GM12878 (cell line): ENCODE results near the gene TNXB. TPM values are rescaled to one million over a fixed set of nuclear protein-coding genes. Genes with fewer than 3 reads are reported as not detected.
"Not testable (repeated sequence)": the region's sequence is repeated elsewhere in the genome, so short reads cannot be mapped to it uniquely, and the experiment has no call there.

ENCODE experiments used
- ATAC-seq: fragments of 200-7000 bp; cut with Tn5 transposase; 3 replicates; pipeline ENCODE4 v1.9.1; 2020; ENCODE audit warnings: mild to moderate bottlenecking, moderate library complexity
- BruUV-seq: library from RNA; stranded (reverse); fragments of 400-500 nt; replicated peaks from 2 replicates; lab custom pipeline; 2021; lab: Mats Ljungman, UMichigan
- CTCF ChIA-PET: fragments of 300-600 bp; sonication (Branson Sonifier 250); formaldehyde crosslinking; extraction: SDS; loops from one replicate; lab custom pipeline; 2021; ENCODE audit warnings: inconsistent platforms; lab: Yijun Ruan, JAX
- POLR2A ChIA-PET: fragments of 350-600 bp; formaldehyde crosslinking; extraction: SDS; loops from one replicate; lab custom pipeline; 2021; ENCODE audit warnings: inconsistent platforms; lab: Charles Lee
- RAD21 ChIA-PET: fragments of 300-600 bp; sonication (Branson Sonifier 250); formaldehyde crosslinking; loops from one replicate; lab custom pipeline; 2023; ENCODE audit warnings: antibody characterized with exemption; ENCODE audit not compliant: unreplicated experiment; lab: Charles Lee
- SMC1A ChIA-PET: fragments of 300-600 bp; sonication (Branson Sonifier 250); formaldehyde crosslinking; loops from one replicate; lab custom pipeline; 2023; ENCODE audit not compliant: unreplicated experiment, uncharacterized antibody; lab: Charles Lee
- DNase-seq: peaks from one replicate; pipeline ENCODE4 v3.0.0-alpha.2; 2011; ENCODE audit warnings: low read depth, low spot score
- FAIRE-seq: peaks from 3 replicates; lab custom pipeline; 2011; peaks lifted over from hg19 to GRCh38; lab: Jason Lieb, UNC
- H2AFZ ChIP-seq: 2 replicates; pipeline ENCODE4 v1.6.0; 2011; ENCODE audit warnings: low read depth, low read length, control low read depth; ENCODE audit not compliant: control insufficient read depth
- H3K27ac ChIP-seq: 2 replicates; pipeline ENCODE4 v1.5.1; 2011; ENCODE audit warnings: control low read depth; ENCODE audit not compliant: control insufficient read depth, insufficient read depth
- H3K27me3 ChIP-seq, 2 experiments: replicated peaks in 1 of 2; 2 replicates each; pipeline versions ENCODE4 v1.6.0 to v1.6.1; 2011; ENCODE audit warnings: low read length in 1 of 2; ENCODE audit not compliant: control insufficient read depth in 2 of 2, insufficient read depth in 2 of 2
- H3K36me3 ChIP-seq, 2 experiments: 2 replicates each; pipeline ENCODE4 v1.5.1; 2011; ENCODE audit warnings: low read length in 1 of 2; ENCODE audit not compliant: control insufficient read depth in 2 of 2, insufficient read depth in 2 of 2
- H3K4me1 ChIP-seq: 2 replicates; pipeline ENCODE4 v1.6.1; 2011; ENCODE audit warnings: mild to moderate bottlenecking, low read length, moderate library complexity, mixed read lengths; ENCODE audit not compliant: control insufficient read depth, insufficient read depth
- H3K4me2 ChIP-seq: 2 replicates; pipeline ENCODE4 v1.6.0; 2011; ENCODE audit warnings: control low read depth; ENCODE audit not compliant: control insufficient read depth, insufficient read depth
- H3K4me3 ChIP-seq: fragments of 200-600 bp; sonication (generic); 2 replicates; pipeline ENCODE4 v1.5.1; 2016
- H3K79me2 ChIP-seq: 2 replicates; pipeline ENCODE4 v1.6.0; 2011; ENCODE audit warnings: low read length; ENCODE audit not compliant: control insufficient read depth, insufficient read depth
- H3K9ac ChIP-seq: 2 replicates; pipeline ENCODE4 v1.8.0; 2011; ENCODE audit warnings: low read length, control low read depth, mixed read lengths; ENCODE audit not compliant: control insufficient read depth, insufficient read depth
- H3K9me3 ChIP-seq: replicated peaks from 3 replicates; pipeline ENCODE4 v1.5.1; 2011; ENCODE audit warnings: mild to moderate bottlenecking, low read length; ENCODE audit not compliant: control insufficient read depth, insufficient read depth
- H4K20me1 ChIP-seq: 2 replicates; pipeline ENCODE4 v1.6.0; 2011; ENCODE audit not compliant: control insufficient read depth, insufficient read depth
- RCOR1 ChIP-seq: conservative IDR thresholded peaks from 2 replicates; pipeline ENCODE4 v1.6.1; 2012; ENCODE audit warnings: low read depth, low read length, improper control_type of control experiment
- YY1 ChIP-seq: IDR thresholded peaks from 2 replicates; pipeline ENCODE4 v1.6.1; 2011; ENCODE audit warnings: low read depth, mild to moderate bottlenecking, low read length
- WGBS: methylation state at CpG from one replicate; pipeline ENCODE4 v1.1.6; 2016; ENCODE audit warnings: low lambda C conversion rate; ENCODE audit not compliant: insufficient replicate concordance, insufficient coverage; ENCODE audit errors: missing lambda C conversion rate; 5-methylcytosine and 5-hydroxymethylcytosine counted together
- in situ Hi-C: fragments of 300-500 bp; cut with MboI; formaldehyde crosslinking; loops from 9 replicates; pipeline ENCODE4 v1.14.3; 2018; ENCODE audit warnings: mixed read lengths
- intact Hi-C: fragments of 100-400 bp; cut with micrococcal nuclease; formaldehyde crosslinking; loops from one replicate; pipeline ENCODE4 v1.14.2; 2022; ENCODE audit not compliant: unreplicated experiment
- polyA plus RNA-seq, 11 experiments: library from polyadenylated mRNA; depleted of rRNA in 4 of 11; unstranded in 6 of 11; stranded (reverse) in 5 of 11; fragments of >200 nt; fragmentation: Nextera tagmentation in 4 of 11; fragmentation: Illumina TruSeq in 1 of 11; extraction: Ambion mirVana in 4 of 11; extraction: Trizol in 1 of 11; gene quantifications; 1 replicate in 1 of 11; 2 replicates in 10 of 11; pipeline versions ENCODE4 v1.2.1 to v1.2.3, GENCODE V29; 2011 to 2016; ENCODE audit warnings: inconsistent platforms in 2 of 11, missing spikeins in 2 of 11, low read depth in 1 of 11
- total RNA-seq, 4 experiments: library from RNA; depleted of rRNA in 3 of 4; stranded (reverse); fragments of >200 nt in 3 of 4; fragmentation: Illumina TruSeq in 1 of 4; extraction: Trizol in 1 of 4; gene quantifications; 2 replicates each; pipeline versions ENCODE4 v1.2.1 to v1.2.3, GENCODE V29; 2013 to 2021

TNXB gene
- total and polyA plus RNA-seq, 10 of the 15 experiments (the other 5 are each of a cell fraction or from before 2014, with no cell fraction given) = 0.03 to 2.5 (median 0.68) TPM; not detected in 2

- FAIRE-seq (no peak), DNase-seq (no peak), ATAC-seq (no peak)
- Histone ChIP-seq H3K4me1 (no peaks in the 10 kb centered on the region), H3K79me2 (no peaks in the 10 kb centered on the region), H3K36me3 (no peaks in the 10 kb centered on the region), H3K27me3 (peaks cover 0 to 4% of the 10 kb centered on the region in 2 experiments; a peak in 2 of 4 replicates), H2AFZ (no peak overlapping the region), H4K20me1 (no peaks in the 10 kb centered on the region), H3K4me3 (no peak overlapping the region), H3K4me2 (no peak overlapping the region), H3K27ac (no peak overlapping the region), H3K9ac (no peak overlapping the region), H3K9me3 (no peaks in the 10 kb centered on the region)
- no TSS peak for BruUV-seq
- ChIA-PET POLR2A (no interaction called here), RAD21 (no interaction called here), SMC1A (no interaction called here), CTCF (no interaction called here)
- TF ChIP-seq RCOR1 = no peak
- TF ChIP-seq YY1 = no peak
- in situ Hi-C loops (no loop called here), intact Hi-C loops (no loop called here)
- 68% methylated on average over 5 of the region's 7 CpGs for WGBS
Observed at GRCh38 chr6:32056254-32056653, 52.9 kb downstream of the TNXB start.

DNA sequence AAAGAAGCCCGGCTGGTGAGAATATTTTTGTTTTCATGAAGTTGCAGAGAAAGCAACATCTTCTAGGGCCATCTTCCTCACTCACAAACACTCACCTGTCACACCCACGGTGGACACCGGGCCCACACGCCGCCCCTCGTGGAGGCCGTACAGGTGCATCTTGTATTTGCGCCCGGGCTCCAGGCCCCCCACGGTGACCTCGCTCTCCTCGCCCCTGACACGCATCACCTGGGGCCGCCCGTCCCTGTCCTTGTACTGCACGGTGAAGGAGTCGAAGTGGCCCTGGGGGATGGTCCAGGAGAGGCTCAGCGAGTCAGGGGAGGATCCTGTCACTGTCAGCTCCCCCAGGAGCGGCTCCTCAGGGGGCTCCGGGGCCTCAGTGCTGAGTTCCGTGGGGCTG is 53.4 kb downstream of the TNXB start:
- intact Hi-C loops, ATAC-seq, H4K20me1 ChIP-seq, SMC1A ChIA-PET, H3K4me2 ChIP-seq, H3K4me1 ChIP-seq, FAIRE-seq, DNase-seq, H3K9me3 ChIP-seq, BruUV-seq, RAD21 ChIA-PET, H3K4me3 ChIP-seq, H3K27me3 ChIP-seq, H3K9ac ChIP-seq, H3K36me3 ChIP-seq, POLR2A ChIA-PET, in situ Hi-C loops, H3K27ac ChIP-seq, CTCF ChIA-PET, H3K79me2 ChIP-seq, H2AFZ ChIP-seq: not testable (repeated sequence)
- WGBS = 68% methylated on average over 19 of the region's 21 CpGs

- ATAC-seq, H3K27ac ChIP-seq, H3K9ac ChIP-seq, FAIRE-seq, H3K4me1 ChIP-seq, H3K79me2 ChIP-seq, H2AFZ ChIP-seq, DNase-seq, SMC1A ChIA-PET, CTCF ChIA-PET, H3K4me3 ChIP-seq, H3K4me2 ChIP-seq, POLR2A ChIA-PET, H4K20me1 ChIP-seq, intact Hi-C loops, H3K36me3 ChIP-seq, H3K9me3 ChIP-seq, in situ Hi-C loops, BruUV-seq, H3K27me3 ChIP-seq, RAD21 ChIA-PET: not testable (repeated sequence)
- WGBS = 71% methylated on average over 8 of the region's 13 CpGs
Observed at GRCh38 chr6:32053314-32053713, 55.8 kb downstream of the TNXB start.

- CTCF ChIA-PET, FAIRE-seq, H3K4me2 ChIP-seq, H3K4me3 ChIP-seq, BruUV-seq, H4K20me1 ChIP-seq, H3K9ac ChIP-seq, intact Hi-C loops, H3K27me3 ChIP-seq, in situ Hi-C loops, H3K79me2 ChIP-seq, H3K27ac ChIP-seq, SMC1A ChIA-PET, H2AFZ ChIP-seq, ATAC-seq, DNase-seq, H3K9me3 ChIP-seq, RAD21 ChIA-PET, H3K4me1 ChIP-seq, POLR2A ChIA-PET, H3K36me3 ChIP-seq: not testable (repeated sequence)
- WGBS = 39% methylated on average over 20 of the region's 20 CpGs
Observed at GRCh38 chr6:32052626-32053025, 56.5 kb downstream of the TNXB start.
